ENCODE measurements around the gene TRPM2. TPM values are rescaled to one million over a fixed set of nuclear protein-coding genes. Genes with fewer than 3 reads are reported as not detected.
"Not testable (repeated sequence)": the region's sequence is repeated elsewhere in the genome, so short reads cannot be mapped to it uniquely, and the experiment has no call there.

The TRPM2 gene
- total RNA-seq, 2 experiments from 2014 or later, result 2.6 to 3.7 TPM

GRCh38 chr21:44413566-44414290 is 60.3 kb downstream of the TRPM2 start:
- Mint-ChIP-seq H3K27ac (no peak overlapping the region), H3K4me3 (no peak overlapping the region), H3K9me3 (no peaks in the 10 kb centered on the region), H3K27me3 (no peaks in the 10 kb centered on the region), H3K4me1 (ENCODE audit: low read depth) (no peaks in the 10 kb centered on the region), H3K36me3 (ENCODE audit: low read depth) (no peaks in the 10 kb centered on the region)
- POLR2A ChIA-PET, result no interaction called here
- no peak for ATAC-seq
- CTCF ChIA-PET, result no interaction called here
- intact Hi-C loops (cut with micrococcal nuclease), result no loop called here
- DNase-seq, result no peak
- TF ChIP-seq CTCF (IDR thresholded peaks at IDR 0.05), result no peak

- no peak overlapping the region for H3K4me3 Mint-ChIP-seq
- DNase-seq (no peak), ATAC-seq (no peak)
- H3K27me3 Mint-ChIP-seq, result no peaks in the 10 kb centered on the region
- POLR2A ChIA-PET, result no interaction called here
- CTCF ChIA-PET, result no interaction called here
- H3K27ac Mint-ChIP-seq, result no peak overlapping the region
- H3K36me3 Mint-ChIP-seq (ENCODE audit: low read depth), result no peaks in the 10 kb centered on the region
- TF ChIP-seq CTCF (IDR thresholded peaks at IDR 0.05), result no peak
- intact Hi-C loops (cut with micrococcal nuclease), result no loop called here
- H3K9me3 Mint-ChIP-seq, result peaks cover 1% of the 10 kb centered on the region
- no peaks in the 10 kb centered on the region for H3K4me1 Mint-ChIP-seq (ENCODE audit: low read depth)
These were observed 61.1 kb downstream of the TRPM2 start for GRCh38 chr21:44414291-44415072.

DNA sequence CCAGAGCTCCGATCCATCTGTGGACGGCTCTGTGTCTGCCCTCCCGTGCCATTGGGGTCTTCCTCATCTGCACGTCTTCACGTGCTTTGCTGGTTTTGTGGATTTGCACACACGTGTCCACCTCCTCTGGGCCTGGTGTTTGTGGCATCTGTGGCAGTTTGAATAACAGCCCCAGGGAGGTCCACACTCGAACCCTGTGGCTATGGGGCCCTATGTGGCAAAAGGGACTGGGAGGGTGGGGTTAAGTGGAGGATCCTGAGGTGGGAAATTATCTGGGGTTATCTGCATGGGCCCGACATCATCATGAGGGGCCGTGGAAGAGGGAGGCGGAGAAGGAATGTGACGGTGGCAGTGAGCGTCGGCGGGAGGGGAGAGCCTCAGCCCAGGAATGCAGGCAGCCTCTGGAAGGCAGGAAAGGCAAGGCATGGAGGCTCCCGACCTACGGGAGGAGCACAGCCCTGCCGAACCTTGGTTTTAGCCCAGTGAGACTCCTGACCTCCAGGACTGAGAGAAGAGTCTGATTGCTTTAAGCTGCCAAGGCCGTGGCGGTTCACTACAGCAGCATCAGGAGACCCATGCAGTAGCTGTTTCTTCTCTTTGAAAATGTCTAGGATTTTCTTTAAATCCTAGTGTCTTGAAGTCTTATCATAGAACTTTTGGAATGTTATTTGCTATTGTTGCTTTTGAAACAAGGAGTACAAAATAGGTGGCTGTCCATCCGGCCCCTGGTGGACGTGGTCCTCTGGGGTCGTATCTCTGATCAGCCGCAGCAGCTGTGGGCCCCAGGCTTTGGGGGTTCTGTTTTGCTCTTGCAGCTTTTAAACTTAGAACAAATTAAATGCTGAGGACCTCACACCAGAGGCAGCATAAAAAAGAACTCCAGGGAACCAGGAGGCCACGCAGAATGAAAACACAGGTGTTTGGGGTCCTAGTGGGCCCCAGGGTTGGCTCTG is 61.9 kb downstream of the TRPM2 start:
- Mint-ChIP-seq H3K36me3 (ENCODE audit: low read depth) (no peaks in the 10 kb centered on the region), H3K27ac (no peak overlapping the region), H3K27me3 (no peaks in the 10 kb centered on the region), H3K9me3 (peaks cover 2% of the 10 kb centered on the region), H3K4me1 (ENCODE audit: low read depth) (no peaks in the 10 kb centered on the region), H3K4me3 (no peak overlapping the region)
- ChIA-PET CTCF (no interaction called here), POLR2A (no interaction called here)
- ATAC-seq, result no peak
- DNase-seq, result no peak
- intact Hi-C loops (cut with micrococcal nuclease), result no loop called here
- TF ChIP-seq CTCF (IDR thresholded peaks at IDR 0.05), result no peak

- no peak for DNase-seq
- Mint-ChIP-seq H3K9me3 (peaks cover 2% of the 10 kb centered on the region), H3K4me1 (ENCODE audit: low read depth) (no peaks in the 10 kb centered on the region)
These were observed 62.8 kb downstream of the TRPM2 start for GRCh38 chr21:44416193-44416592.

GRCh38 chr21:44417621-44418107 is 64.2 kb downstream of the TRPM2 start:
- H3K4me3 Mint-ChIP-seq; CTCF ChIA-PET; POLR2A ChIA-PET; H3K27me3 Mint-ChIP-seq; ATAC-seq; H3K27ac Mint-ChIP-seq; H3K36me3 Mint-ChIP-seq (ENCODE audit: low read depth); H3K4me1 Mint-ChIP-seq (ENCODE audit: low read depth); intact Hi-C loops (cut with micrococcal nuclease); H3K9me3 Mint-ChIP-seq; DNase-seq: not testable (repeated sequence)

More at GRCh38 chr21:44416193-44416592, 62.8 kb downstream of the TRPM2 start:
- intact Hi-C loops (cut with micrococcal nuclease), result no loop called here
- no peak overlapping the region for H3K27ac Mint-ChIP-seq
- POLR2A ChIA-PET, result no interaction called here
- no peak for TF ChIP-seq CTCF (IDR thresholded peaks at IDR 0.05)
- CTCF ChIA-PET, result no interaction called here
- no peak overlapping the region for H3K4me3 Mint-ChIP-seq
- no peak for ATAC-seq
- H3K27me3 Mint-ChIP-seq, result no peaks in the 10 kb centered on the region
- H3K36me3 Mint-ChIP-seq (ENCODE audit: low read depth), result no peaks in the 10 kb centered on the region
